Mesodermal cell (in vitro differentiated cells): Measurements from ENCODE around the gene TCF4.

Source experiments
- H3K27ac ChIP-seq: 2 replicates; pipeline ENCODE4 v1.7.0; 2013; ENCODE audit warnings: mild to moderate bottlenecking, low read depth, low read length, moderate library complexity; ENCODE audit not compliant: severe bottlenecking
- H3K36me3 ChIP-seq: 2 replicates; pipeline ENCODE4 v1.7.1; 2013; ENCODE audit warnings: mild to moderate bottlenecking, low read length, moderate library complexity; ENCODE audit not compliant: control insufficient read depth, insufficient read depth
- H3K4me1 ChIP-seq: one replicate; pipeline ENCODE4 v1.7.1; 2013; ENCODE audit warnings: mild to moderate bottlenecking, low read length; ENCODE audit not compliant: insufficient read depth, control insufficient read depth, poor library complexity, severe bottlenecking
- H3K4me3 ChIP-seq: 2 replicates; pipeline ENCODE4 v1.7.0; 2013; ENCODE audit warnings: low read length, control low read depth, mild to moderate bottlenecking; ENCODE audit not compliant: insufficient read depth, poor library complexity, severe bottlenecking; ENCODE audit errors: extremely low read depth
- H3K9me3 ChIP-seq: 2 replicates; pipeline ENCODE4 v1.7.1; 2013; ENCODE audit warnings: mild to moderate bottlenecking, low read length, moderate library complexity; ENCODE audit not compliant: control insufficient read depth
- WGBS, 2 experiments: methylation state at CpG; one replicate each; pipeline ENCODE4 v1.1.5; 2013; ENCODE audit warnings: missing lambda C conversion rate in 2 of 2; ENCODE audit not compliant: insufficient coverage in 2 of 2; 5-methylcytosine and 5-hydroxymethylcytosine counted together

TCF4 gene

DNA sequence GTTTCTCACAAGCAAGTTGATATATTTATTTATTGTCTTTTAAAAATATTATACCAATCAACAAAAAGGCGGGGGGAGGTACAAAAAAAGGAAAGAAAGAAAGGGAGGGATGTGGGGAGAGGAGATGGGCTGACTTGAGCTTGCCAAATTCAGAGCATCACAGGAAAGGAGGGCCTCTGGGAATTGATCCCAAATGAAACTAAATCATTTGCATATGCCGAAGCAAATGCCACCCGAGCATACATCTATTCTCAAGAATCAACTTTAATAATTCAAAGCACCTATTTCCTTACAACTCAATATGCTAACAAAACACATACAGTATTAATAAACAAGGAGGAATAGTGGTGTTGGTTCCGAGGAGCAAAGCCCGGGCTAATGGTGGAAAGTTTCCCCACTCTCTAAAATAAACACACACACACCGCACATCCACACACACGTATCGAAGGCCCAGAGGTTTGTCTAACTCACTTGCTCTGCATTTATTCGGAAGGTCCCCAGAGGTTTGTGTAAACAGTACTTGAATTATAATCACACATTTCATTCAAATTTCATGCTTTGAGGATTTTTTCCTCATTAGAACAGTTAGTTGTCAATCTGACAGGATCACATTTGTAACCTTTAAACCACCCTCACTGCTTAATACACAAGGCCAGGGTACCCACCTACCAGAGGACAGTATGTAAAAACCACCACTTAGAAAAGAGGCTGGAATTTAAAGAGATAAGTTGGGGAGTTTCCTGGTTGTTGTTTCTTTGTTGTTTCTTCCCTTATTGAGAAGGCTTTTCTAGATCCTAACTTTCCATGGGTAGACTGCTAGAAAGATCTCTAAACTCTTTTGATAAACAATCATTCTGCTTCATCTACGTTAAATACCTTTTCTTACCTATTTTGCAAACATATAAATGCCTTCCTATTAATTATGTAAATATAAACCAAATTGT lies 264.7 kb downstream of the TCF4 start:
- 100% methylated on average over 1 of the region's 10 CpGs; no CpG with 5 or more reads in 1 of the 2 experiments for WGBS, 2 experiments
- Histone ChIP-seq H3K4me3 (no peak overlapping the region), H3K36me3 (no peaks in the 10 kb centered on the region), H3K9me3 (no peaks in the 10 kb centered on the region), H3K27ac (no peak overlapping the region), H3K4me1 (peaks cover 40% of the 10 kb centered on the region)

DNA sequence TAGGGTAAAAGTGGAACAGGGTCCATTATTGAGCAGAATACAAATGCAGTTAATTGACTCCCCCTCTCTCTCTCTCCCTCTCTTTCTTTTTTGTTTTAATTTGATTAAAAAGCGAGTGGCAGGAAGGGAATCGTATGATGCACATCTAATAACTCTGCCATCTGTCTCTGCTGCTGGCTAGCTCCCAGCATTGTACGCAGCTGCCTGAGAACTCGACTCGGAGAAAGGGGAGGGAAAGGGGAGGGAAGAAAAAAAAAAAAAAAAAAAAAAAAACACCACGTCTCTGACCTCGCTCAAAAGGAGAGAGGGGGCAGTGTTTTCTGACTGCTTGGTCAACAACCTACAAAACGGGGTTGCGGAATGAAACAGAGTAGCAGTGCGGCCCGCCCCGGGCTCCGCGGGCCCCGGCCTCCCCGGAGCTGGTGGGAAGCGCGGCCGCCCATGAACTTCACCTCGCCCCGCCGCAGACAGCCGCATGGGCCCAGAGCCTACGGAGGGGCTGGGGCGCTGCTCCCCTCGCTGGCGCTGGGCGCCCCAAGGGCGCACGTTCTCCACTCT lies 265.7 kb downstream of the TCF4 start:
- WGBS, 2 experiments, result 2 to 3% methylated on average over 16 to 23 of the region's 30 CpGs
- H3K27ac ChIP-seq, result peak overlapping the region; percentile 82
- H3K4me1 ChIP-seq, result peaks cover 33% of the 10 kb centered on the region

DNA sequence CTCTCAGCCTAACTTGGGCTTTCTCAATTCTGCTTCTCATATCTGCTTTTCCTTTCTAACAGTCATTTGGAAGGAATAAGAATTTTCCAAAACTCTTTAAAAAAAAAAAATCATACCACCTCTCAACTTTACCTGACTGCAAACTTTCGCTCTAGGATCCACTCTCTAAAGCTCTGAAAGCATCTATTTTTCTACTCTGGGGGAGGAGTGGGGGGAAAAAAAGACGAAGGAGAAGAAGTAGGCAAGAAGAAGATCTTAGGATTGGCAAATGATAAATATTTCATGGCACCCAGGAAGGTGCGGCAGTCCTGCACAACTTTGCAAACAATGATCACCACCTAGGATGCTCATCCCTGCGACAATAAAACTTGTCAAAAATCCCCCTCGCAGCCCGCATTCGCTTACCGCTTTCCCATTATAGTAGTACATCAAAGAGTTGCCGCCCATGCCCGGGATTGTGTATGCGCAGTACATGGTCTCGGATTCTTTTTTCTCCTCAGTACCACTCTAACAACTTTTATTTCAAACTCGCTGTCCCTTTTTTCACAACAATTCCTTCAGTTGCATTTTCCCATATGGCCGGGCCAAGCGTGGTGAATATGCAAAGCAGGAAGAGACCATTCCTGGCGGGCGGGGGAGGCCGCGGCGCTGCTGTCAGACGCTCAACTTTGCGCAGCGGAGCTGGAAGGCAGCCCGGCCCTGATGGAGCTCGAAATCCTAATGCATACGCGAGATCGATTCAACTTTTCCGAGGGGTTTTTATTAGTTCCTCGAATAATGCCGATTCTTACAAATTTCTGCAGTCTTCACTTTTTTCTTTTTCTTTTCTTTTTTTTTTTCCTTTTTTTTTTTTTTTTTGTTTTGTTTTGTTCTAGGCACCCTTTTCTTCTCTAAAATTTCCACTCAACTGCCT lies 266.5 kb downstream of the TCF4 start:
- Histone ChIP-seq H3K4me3 (peak overlapping the region; percentile 32), H3K36me3 (no peaks in the 10 kb centered on the region), H3K27ac (peak overlapping the region; percentile 82), H3K9me3 (no peaks in the 10 kb centered on the region), H3K4me1 (peaks cover 33% of the 10 kb centered on the region)
- 1 to 4% methylated on average over 26 to 27 of the region's 31 CpGs for WGBS, 2 experiments

More for the DNA sequence above, 265.7 kb downstream of the TCF4 start:
- peak overlapping the region; percentile 32 for H3K4me3 ChIP-seq
- H3K9me3 ChIP-seq, result no peaks in the 10 kb centered on the region
- H3K36me3 ChIP-seq, result no peaks in the 10 kb centered on the region

DNA sequence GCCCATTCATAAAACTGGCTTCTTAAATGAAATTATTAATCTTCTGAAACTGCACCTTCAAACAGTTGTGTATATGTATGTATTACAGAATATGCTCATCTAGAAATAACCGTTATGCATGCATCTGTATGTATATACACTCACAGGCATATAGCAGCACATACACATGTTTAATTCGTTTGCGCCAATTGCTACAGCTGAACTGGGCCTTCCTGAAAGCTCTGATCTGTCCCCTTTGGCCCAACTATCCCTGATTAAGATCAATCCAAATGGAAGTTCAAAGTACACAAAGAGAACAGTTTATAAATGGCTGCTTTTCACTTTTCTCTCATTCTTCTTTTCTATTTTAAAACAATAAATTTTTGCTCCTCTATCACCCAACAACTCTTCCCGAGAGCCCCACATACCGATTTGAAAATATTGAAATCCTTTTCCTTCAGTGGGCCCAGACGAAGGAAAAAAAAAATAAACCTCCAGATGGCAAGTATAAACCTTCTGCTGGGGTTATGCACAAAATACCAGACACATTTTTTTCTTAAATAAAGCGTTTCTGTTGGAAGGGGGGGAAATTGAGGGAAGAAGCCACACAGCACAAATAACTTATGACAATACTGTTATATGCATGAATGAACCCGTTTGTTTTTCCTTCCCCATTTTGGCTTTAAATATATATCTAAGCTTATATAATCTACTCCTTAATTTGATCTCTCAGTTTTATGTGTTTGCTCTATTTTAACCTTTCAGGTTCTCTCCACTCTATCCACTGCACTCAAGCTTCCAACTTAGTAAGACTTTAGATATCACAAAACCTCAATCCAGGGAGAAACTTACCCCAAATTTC lies 267.3 kb downstream of the TCF4 start:
- 91 to 100% methylated on average over 2 to 5 of the region's 8 CpGs for WGBS, 2 experiments
- Histone ChIP-seq H3K36me3 (no peaks in the 10 kb centered on the region), H3K4me1 (peaks cover 33% of the 10 kb centered on the region), H3K9me3 (no peaks in the 10 kb centered on the region), H3K4me3 (peak overlapping the region; percentile 32), H3K27ac (no peak overlapping the region)

DNA sequence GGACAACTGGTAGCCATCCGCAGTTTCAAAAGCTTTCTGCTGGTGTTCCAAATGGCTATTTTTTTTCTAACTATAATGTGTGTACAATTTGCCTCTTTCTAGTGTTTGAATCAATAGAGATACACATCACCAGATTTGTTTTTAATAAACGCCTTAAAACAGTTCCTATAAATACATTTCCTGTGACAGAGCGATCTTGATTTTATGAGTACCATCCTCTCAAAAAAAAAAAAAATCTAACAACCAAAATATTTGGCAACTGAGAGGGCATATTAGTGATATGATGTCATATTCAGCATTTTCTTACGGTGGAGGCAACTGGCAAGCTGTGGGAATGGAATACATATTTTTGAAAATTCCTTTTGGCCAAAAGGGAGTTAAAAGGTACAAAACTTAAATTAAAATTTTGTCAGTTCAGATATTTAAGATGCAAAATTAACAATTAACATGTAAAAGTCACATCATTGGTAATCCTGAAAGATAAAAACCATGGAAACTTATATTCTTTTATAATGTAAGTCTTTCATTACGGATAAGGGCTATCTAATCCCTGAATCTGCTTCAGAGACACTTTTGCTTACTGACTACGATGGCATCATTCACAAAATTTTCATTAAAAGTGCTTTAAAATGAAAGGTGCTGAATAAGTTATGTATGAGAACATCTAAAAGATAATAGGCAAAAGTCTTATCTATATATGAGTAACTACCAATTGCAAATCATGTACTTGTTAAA lies 268.4 kb downstream of the TCF4 start:
- H3K4me1 ChIP-seq, result peaks cover 33% of the 10 kb centered on the region
- H3K9me3 ChIP-seq, result no peaks in the 10 kb centered on the region
- WGBS, 2 experiments, result no CpG with 5 or more reads among the region's 6 CpGs
- no peaks in the 10 kb centered on the region for H3K36me3 ChIP-seq
- no peak overlapping the region for H3K4me3 ChIP-seq
- H3K27ac ChIP-seq, result no peak overlapping the region

DNA sequence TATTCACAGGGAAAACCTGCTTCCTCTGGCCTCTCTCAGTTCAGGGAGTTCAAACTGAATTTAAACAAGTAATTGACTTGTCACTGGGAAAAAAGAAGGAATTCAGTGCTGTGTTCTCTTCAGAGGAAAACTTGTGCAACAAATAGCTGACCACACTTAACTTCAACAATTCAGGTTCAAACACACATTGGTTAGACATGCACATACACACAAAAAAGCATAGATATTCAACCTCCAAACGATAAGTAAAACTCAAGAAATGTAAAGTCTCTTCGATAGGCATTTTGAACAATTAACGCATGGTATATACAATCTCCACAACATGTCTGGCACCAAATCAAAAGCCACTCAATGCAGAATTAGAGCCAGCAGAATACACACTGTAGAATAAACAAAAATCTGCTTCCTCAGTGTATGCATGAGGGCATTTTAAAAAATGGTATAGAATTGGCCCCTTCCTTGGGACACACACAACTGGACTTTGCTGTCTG lies 269.0 kb downstream of the TCF4 start:
- Histone ChIP-seq H3K27ac (no peak overlapping the region), H3K4me3 (no peak overlapping the region), H3K4me1 (peaks cover 26% of the 10 kb centered on the region), H3K9me3 (no peaks in the 10 kb centered on the region), H3K36me3 (no peaks in the 10 kb centered on the region)
- WGBS, 2 experiments, result 29 to 93% methylated on average over 1 to 3 of the region's 3 CpGs

DNA sequence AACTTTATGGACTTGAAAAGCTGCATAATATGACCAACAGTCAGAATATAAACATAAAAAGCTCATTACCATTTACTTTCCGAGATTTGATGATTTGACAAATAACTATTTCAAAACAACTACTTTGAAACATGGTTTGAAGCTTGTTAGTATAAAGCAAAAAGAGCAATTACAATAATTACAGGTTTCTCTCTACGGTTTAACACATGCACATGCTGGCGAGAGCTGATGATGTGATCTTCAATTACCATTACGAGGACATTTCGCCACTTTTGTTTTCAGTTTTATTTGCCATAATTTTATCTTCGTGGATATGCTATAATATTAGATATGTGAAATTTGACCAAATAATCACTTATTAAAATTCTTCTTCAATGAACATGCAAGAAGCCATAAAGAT lies 270.1 kb downstream of the TCF4 start:
- Histone ChIP-seq H3K9me3 (no peaks in the 10 kb centered on the region), H3K36me3 (no peaks in the 10 kb centered on the region), H3K4me3 (no peak overlapping the region), H3K27ac (no peak overlapping the region), H3K4me1 (peaks cover 15% of the 10 kb centered on the region)
- WGBS, 2 experiments, result 100% methylated on average over 2 of the region's 6 CpGs; no CpG with 5 or more reads in 1 of the 2 experiments

DNA sequence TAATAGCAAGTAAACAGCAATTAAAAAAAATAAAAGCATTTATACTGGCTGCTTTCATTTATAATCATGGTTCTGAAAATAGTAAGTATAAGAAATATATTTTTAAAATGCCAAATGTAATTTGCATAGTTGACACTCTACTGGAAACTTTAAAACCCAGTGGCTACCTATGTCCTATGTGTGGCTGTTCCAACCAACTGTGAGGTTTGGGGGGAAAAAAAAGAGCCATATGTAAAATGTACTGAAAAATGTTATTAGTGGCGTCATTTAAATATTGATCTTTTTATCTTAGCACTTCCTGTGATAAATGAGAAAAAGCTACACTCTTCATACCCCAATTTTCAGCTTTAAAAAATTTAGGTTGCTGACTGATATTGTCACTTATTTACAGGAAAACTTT lies 270.7 kb downstream of the TCF4 start:
- H3K4me3 ChIP-seq, result no peak overlapping the region
- no peaks in the 10 kb centered on the region for H3K9me3 ChIP-seq
- H3K27ac ChIP-seq, result no peak overlapping the region
- peaks cover 15% of the 10 kb centered on the region for H3K4me1 ChIP-seq
- H3K36me3 ChIP-seq, result no peaks in the 10 kb centered on the region
- no CpG with 5 or more reads among the region's 1 CpG for WGBS, 2 experiments

DNA sequence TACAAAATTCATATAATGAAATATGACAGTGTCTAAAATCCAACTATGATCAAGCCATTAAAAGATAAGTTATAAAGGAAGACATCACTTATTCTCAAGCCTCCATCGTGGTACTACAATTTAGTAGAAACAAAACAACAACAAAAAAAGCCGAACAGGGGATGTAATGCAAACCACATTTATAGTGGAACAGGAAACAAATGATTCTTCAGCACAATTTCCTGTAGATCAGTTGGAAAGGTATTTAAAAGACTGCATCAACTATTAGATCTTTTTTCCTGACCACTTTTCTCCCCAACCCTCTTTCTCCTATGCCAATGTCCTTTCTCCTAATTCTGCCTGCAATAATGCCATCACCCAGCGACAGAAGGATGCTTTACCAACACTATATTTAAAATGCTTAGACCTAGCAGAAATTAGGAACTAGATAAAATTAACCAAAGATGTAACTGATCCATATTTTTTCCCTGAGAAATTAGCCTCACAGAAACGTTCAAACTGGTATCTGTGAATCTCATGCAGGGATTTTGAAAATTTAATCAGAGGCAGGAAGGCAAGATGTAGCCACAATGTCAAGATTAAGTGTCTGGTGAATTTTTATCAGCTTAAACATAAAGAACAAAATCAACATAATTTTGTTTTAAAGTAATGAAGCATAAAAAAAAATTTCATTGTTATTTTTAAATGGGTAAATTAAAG lies 271.4 kb downstream of the TCF4 start:
- Histone ChIP-seq H3K4me1 (peaks cover 15% of the 10 kb centered on the region), H3K4me3 (no peak overlapping the region), H3K9me3 (no peaks in the 10 kb centered on the region), H3K27ac (no peak overlapping the region), H3K36me3 (no peaks in the 10 kb centered on the region)
- WGBS, 2 experiments, result no CpG with 5 or more reads among the region's 4 CpGs
